GM12878 (cell line): ENCODE measurements around the gene EFHC1.

Experiments used
- BHLHE40 ChIP-seq, 2 experiments: fragments of 450-650 bp in 1 of 2; IDR thresholded peaks; 2 replicates each; pipeline ENCODE4 v1.6.1; 2011 to 2017; ENCODE audit warnings: low read depth in 2 of 2, borderline replicate concordance in 1 of 2, improper control_type of control experiment in 1 of 2, low read length in 1 of 2, mild to moderate bottlenecking in 1 of 2
- CTCF ChIP-seq, 3 experiments: IDR thresholded peaks in 2 of 3; conservative IDR thresholded peaks in 1 of 3; 2 replicates each; pipeline ENCODE4 v1.5.1; 2011; ENCODE audit warnings: low read depth in 3 of 3, low read length in 3 of 3, mild to moderate bottlenecking in 3 of 3, control low read depth in 2 of 3, moderate library complexity in 2 of 3, inconsistent platforms in 1 of 3, mixed read lengths in 1 of 3; ENCODE audit not compliant: control insufficient read depth in 2 of 3, insufficient read depth in 1 of 3; ENCODE audit errors: extremely low read depth in 1 of 3
- HDGF ChIP-seq: fragments of 450-650 bp; IDR thresholded peaks from 2 replicates; pipeline ENCODE4 v1.6.1; 2016; ENCODE audit warnings: antibody characterized with exemption
- NFYB ChIP-seq: IDR thresholded peaks from 2 replicates; pipeline ENCODE4 v1.6.1; 2011; ENCODE audit warnings: low read depth, mild to moderate bottlenecking, low read length, improper control_type of control experiment, moderate library complexity; ENCODE audit not compliant: insufficient read depth
- PAX8 ChIP-seq: fragments of 450-650 bp; IDR thresholded peaks from 2 replicates; pipeline ENCODE4 v1.6.1; 2017; ENCODE audit warnings: mild to moderate bottlenecking, moderate library complexity
- POLR2A ChIP-seq: IDR thresholded peaks from 2 replicates; pipeline ENCODE4 v1.6.1; 2011; ENCODE audit warnings: low read depth, mild to moderate bottlenecking, low read length
- POLR2AphosphoS5 ChIP-seq: IDR thresholded peaks from 2 replicates; pipeline ENCODE4 v1.6.1; 2011; ENCODE audit warnings: mild to moderate bottlenecking, low read length, inconsistent platforms
- RB1 ChIP-seq: fragments of 450-650 bp; formaldehyde crosslinking; IDR thresholded peaks from 2 replicates; pipeline ENCODE4 v1.6.1; 2017; ENCODE audit warnings: mild to moderate bottlenecking, borderline replicate concordance
- TAF1 ChIP-seq: IDR thresholded peaks from 2 replicates; pipeline ENCODE4 v1.6.1; 2011; ENCODE audit warnings: mild to moderate bottlenecking, low read depth, low read length, borderline replicate concordance

- TF ChIP-seq PAX8 (no peak), POLR2A (no peak), HDGF (no peak), NFYB (no peak), RB1 (no peak), BHLHE40 (IDR thresholded peaks at IDR 0.05; ENCODE audit: borderline replicate concordance in 1 of 2, low read depth in 2 of 2, low read length in 1 of 2) (no peak), CTCF (IDR thresholded peaks at IDR 0.05 in 2 of 3, conservative IDR thresholded peaks at IDR 0.05 in 1 of 3; ENCODE audit: control insufficient read depth in 2 of 3, extremely low read depth in 1 of 3, insufficient read depth in 1 of 3, low read depth in 3 of 3, low read length in 3 of 3) (no peak), POLR2AphosphoS5 (no peak), TAF1 (no peak)
Observed at GRCh38 chr6:52555518-52556233, 135.5 kb downstream of the EFHC1 start.
